HG03025 (cell line): ENCODE data around the gene PRPF40A.

ENCODE experiments used
- ATAC-seq: cut with Tn5 transposase; IDR thresholded peaks from one replicate; pipeline ENCODE4 v1.9.1; 2021; ENCODE audit warnings: mild to moderate bottlenecking, moderate library complexity; ENCODE audit not compliant: unreplicated experiment, low FRiP score

The PRPF40A gene

GRCh38 chr2:152718076-152718908, 1.0 kb upstream of the PRPF40A start, which contains the start of gene ARL6IP6:
Gene ARL6IP6, plus strand, starts transcription at chr2:152718620. Its CDS starts 5 bp downstream, at chr2:152718625.
- peak; percentile 66 for ATAC-seq

- ATAC-seq: peak; percentile 0
Observed at GRCh38 chr2:152716805-152717227, 445 bp downstream of the PRPF40A start.

GRCh38 chr2:152715854-152716428, 1.3 kb downstream of the PRPF40A start:
- ATAC-seq: no peak

- ATAC-seq: no peak
Observed at GRCh38 chr2:152715112-152715511, 2.1 kb downstream of the PRPF40A start.

- ATAC-seq: no peak
Observed at GRCh38 chr2:152710713-152711112, 6.5 kb downstream of the PRPF40A start.

- ATAC-seq: no peak
Observed at GRCh38 chr2:152708742-152709141, 8.5 kb downstream of the PRPF40A start.

- no peak for ATAC-seq
Observed at GRCh38 chr2:152706477-152707021, 10.7 kb downstream of the PRPF40A start.

GRCh38 chr2:152701198-152701597, 16.1 kb downstream of the PRPF40A start:
- ATAC-seq: no peak

- no peak for ATAC-seq
Observed at GRCh38 chr2:152696476-152696875, 20.8 kb downstream of the PRPF40A start.

- no peak for ATAC-seq
Observed at GRCh38 chr2:152695763-152696162, 21.5 kb downstream of the PRPF40A start.

- ATAC-seq: no peak
Observed at GRCh38 chr2:152694161-152694661, 23.1 kb downstream of the PRPF40A start.

- peak; percentile 87 for ATAC-seq
Observed at GRCh38 chr2:152693033-152693432, 24.2 kb downstream of the PRPF40A start.

GRCh38 chr2:152686321-152686720, 30.9 kb downstream of the PRPF40A start:
- no peak for ATAC-seq

- no peak for ATAC-seq
Observed at GRCh38 chr2:152683400-152683799, 33.9 kb downstream of the PRPF40A start.

- ATAC-seq: no peak
Observed at GRCh38 chr2:152682663-152683062, 34.6 kb downstream of the PRPF40A start.

GRCh38 chr2:152678808-152679207, 38.5 kb downstream of the PRPF40A start:
- ATAC-seq: no peak

- no peak for ATAC-seq
Observed at GRCh38 chr2:152676461-152676860, 40.8 kb downstream of the PRPF40A start.

- ATAC-seq: no peak
Observed at GRCh38 chr2:152674334-152674733, 42.9 kb downstream of the PRPF40A start.

- ATAC-seq: no peak
Observed at GRCh38 chr2:152664725-152665124, 52.5 kb downstream of the PRPF40A start.

GRCh38 chr2:152661076-152661475, 56.2 kb downstream of the PRPF40A start:
- ATAC-seq: no peak

- no peak for ATAC-seq
Observed at GRCh38 chr2:152658221-152658620, 59.0 kb downstream of the PRPF40A start.
